GM18499 (cell line): ENCODE measurements around the gene CDKL5.
A peak's percentile ranks its signal among the peaks of the same experiment; 100 is the strongest.

ENCODE experiments used
- ATAC-seq: cut with Tn5 transposase; IDR thresholded peaks from one replicate; pipeline ENCODE4 v1.9.1; 2021; ENCODE audit warnings: moderate number of reproducible peaks; ENCODE audit not compliant: insufficient read depth, unreplicated experiment

CDKL5 gene

DNA sequence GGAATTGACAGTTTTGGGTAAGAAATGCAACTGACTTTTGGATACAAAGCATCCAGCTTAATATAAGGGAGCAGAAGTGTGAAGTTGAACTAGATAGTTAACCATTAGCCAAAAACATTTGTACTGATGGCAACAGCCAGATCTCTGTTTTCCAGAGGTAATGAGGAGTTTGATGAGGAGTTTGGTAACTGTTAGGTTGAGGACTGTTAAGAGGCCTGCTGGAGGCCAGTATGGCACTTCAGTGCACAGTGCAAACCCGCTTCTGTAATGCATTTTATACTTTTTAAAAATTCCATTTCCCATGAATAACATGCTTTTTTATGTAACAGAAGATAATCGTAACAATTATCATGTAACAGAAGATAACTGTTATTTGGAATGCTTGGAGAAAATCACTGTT lies 30.0 kb downstream of the CDKL5 start:
- no peak for ATAC-seq

DNA sequence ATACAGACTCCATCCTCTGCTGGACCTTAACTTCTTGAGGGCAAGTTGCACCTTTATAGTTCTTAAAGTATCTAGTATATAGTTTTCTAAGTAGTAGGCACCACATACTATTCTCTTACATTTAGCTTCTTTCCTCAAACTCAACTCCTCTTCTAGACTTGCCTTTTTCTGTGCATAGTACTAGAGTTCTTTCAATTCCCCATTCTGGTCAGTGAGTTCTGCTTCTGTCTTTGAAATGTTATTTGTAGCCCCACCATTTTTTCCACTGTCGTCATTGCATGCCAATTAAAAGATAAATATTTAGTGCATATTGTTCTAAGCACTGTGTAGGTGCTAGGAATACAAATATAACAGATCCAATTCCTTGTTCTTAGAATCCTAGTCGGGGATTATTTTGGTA lies 31.6 kb downstream of the CDKL5 start:
- no peak for ATAC-seq

DNA sequence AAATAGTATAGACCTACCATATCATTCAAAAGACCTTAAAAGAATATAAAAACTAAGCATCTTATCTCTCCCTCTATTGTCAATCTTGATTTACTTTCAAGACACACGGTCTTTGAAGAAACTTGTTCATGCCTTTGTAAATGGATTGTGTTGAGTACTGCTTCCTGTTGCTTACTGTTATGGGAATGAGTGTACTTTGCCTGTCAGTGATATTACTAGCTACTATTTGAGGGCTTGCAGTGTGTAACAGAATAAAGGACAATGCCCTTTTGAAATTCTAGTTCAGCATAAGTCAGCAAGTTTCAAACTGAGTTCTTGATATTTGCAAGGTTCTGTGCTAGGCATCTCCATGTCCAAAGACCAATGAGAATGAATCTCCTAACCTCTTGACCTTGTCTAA lies 36.0 kb downstream of the CDKL5 start:
- ATAC-seq, result no peak

DNA sequence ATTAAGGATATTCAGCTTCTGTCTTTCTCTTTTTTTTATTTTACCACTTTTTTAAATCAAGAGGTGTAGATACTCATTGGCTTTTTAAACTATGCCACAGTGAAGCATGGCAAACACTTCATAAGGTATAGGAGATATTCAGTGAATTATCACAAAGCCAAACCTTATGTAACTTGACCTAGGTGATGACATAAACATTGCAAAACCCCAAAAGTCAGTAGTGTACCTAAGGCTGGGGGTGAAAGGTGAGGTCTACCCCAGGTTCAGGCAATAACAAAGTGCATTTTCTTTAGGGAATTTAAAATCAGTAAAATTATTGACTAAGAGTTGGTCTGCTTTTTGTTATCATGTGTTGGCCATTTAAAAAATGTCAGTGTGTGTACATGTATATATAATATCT lies 39.1 kb downstream of the CDKL5 start:
- no peak for ATAC-seq

DNA sequence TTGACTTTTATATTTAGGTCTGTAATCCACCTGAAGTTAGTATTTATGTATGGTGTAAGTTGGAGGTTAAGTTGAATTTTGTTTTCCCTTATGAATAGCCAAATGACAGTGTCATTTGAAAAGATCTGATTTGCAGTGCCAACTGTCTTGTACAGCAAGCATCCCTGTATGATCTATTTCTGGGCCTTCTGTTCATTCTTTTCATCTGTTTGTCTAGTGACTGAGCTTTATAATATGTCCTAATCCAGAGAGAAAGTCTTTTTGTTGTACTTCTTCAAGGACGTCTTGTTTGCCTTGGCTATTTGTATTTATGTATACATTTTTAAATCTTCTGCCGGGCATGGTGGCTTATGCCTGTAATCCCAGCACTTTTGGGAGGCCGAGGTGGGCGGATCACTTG lies 39.6 kb downstream of the CDKL5 start:
- no peak for ATAC-seq

DNA sequence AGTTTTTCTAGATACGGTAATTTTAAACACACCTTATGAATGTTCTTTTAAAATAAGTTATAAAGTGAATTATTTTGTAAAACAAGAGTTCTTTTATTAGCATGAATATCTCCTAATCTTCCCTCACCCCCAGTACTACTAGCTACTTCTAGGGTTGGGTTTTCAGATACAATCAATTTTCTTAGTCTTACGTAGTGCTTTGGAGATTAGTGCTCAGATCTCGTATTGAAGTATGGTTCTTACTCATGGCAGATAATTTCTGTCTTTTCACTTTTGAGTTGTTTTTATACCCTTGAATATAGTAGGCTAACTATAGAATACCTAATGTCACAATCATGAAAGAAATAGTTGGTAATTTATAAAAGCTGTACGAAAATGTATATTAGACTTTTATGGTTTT lies 43.2 kb downstream of the CDKL5 start:
- ATAC-seq, result no peak

DNA sequence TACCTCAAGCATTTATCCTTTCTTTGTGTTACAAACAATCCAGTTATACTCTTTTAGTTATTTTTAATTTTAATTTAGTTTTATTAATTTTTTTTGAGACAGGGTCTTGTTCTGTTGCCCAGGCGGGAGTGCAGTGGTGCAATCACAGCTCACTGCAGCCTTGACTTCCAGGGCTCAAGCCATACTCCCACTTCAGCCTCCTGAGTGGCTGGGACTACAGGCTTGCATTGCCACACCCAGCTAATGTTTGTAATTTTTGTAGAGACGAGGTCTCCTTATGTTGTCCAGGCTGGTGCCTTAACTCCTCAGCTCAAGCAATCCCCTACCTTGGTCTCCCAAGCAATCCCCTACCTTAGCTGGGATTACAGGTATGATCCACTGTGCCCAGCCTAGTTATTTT lies 45.9 kb downstream of the CDKL5 start:
- no peak for ATAC-seq

DNA sequence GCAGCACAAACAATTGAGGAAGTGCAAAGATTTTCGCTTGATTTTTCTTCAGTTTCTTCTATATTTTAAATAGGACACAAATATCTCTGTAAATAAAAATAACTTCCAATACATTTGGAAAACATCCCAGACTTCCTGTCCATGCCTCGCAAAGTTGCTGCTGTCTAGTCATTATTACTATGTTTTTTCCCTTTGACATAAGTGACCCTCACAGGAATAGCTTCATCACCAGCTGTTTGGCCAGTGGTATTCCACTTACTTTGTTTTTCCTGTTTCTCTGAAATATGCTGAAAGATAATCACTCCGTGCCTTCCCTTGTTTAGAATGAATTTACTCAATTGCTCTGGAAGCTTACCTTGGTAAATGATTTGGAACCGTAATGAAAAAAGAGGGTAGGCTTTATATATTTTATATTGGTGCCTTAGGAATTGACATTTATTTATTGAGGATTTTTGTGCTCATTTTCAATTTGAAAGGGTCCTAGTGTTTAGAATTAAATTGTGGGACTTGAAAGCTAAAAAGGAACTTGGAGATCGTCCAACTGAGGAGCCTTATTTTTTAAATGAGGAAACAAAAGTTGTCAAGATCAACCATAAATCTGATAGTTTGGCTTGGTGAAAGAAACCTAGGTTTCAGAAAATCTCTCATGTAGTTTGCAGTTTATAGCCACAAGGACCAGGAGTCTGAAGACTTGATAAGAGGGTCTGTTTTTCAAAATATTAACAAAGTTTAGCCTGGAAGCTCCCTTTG lies 65.6 kb downstream of the CDKL5 start:
- ATAC-seq, result no peak

DNA sequence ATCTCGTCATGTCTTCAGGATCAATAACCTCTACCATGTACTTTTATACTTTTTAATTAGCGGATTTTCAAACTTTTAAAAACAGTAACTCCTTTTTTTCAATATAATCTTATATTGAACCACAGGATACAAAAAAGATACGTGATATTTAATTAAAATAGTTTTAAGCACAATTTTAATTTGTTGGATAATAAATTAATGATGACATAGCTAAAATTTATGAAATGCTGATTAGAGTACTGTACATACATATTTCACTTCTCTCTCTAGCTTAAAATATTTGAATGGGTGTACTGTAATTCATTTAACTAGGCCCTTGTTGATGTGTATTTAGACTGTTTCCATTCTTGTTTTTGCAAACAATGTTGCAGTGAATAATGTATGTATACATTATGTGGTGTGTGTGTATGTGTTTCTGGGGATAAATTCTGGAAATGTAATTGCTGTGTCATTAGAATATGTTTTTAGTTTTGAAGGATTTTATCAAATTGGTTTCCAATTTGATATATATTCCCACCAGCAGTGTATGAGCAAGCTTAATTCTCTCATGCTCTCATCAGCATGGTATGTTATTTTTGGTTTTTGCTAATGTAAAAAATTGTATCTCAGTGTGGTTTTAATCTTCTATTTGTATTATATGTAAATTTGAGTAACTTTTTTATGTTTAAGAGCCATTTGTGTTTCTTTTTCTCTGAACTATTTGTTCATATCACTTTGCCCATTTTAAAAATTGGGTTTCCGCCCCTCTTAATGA lies 66.4 kb downstream of the CDKL5 start:
- no peak for ATAC-seq

DNA sequence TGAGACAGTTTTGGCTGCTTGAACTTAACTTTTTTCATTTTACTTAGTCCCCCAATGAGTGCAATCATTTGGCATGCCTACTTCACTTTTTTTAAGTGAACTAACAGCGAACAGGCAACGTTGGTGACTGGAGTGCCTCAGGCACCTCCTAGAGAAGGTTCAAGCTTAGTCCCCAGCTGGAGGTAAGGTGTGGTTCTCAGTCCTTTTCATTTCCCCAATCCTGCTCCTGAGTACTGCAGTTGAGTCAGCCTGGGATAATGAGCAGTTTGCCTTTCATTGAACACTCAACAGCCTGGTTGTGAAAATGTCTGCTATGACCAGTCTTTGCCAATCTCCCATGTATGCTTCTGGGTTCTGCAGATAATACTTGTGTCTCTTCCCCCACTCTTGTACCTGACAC lies 109.5 kb downstream of the CDKL5 start:
- ATAC-seq, result no peak

DNA sequence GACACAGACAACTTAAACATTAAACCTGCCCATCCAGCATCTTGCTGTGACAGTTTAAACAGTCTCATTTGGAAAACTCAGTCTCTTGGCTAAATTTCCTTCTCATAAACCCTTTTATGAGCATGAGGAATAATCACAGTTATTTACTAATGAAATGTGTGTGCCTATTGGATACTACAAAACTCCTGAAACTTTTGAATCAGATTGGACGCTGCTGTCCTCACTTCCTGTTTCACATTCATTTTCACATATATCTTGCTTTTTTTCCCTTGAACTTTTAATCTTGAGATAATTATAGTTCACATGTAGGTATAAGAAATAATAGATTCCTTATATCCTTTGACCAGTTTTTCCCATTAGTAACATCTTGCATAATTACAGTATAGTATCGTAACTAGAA lies 111.7 kb downstream of the CDKL5 start:
- peak; percentile 17 for ATAC-seq

DNA sequence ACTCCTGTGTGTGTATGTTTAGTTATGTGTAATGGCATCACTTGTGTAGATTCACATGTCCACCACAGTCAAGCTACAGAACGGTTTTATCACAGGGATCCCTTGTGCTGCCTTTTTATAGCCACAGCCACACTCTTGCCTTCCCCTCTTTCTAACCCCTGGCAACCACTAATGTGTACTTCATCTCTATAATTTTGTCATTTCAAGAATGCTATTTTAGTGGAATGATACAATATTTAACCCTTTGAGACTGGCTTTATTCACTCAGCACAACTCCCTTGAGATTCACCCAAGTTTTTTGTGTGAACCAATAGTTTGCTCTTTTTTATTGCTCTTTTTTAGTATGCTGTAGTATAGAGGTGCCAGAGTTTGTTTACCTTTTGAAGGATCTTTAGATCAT lies 112.1 kb downstream of the CDKL5 start:
- ATAC-seq, result peak; percentile 50

DNA sequence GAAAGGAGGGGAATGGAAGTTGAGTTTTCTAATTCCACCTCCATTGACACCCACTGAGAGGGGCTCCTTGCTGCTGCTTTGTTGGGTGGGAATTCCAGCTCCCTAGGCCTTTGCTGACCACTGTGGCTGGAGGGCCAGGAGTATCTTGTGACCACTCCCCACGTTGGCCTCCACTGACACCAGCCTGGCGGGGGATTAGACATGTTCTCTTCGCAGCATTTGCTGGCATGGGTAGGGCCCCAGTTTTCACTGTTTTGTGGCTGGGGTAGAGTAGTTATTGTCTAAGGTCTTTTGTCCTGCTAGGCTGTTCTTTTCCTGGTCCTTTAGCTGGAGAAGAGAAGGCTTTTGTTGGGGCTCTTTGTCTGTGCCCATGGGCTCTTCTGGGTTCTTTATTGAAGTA lies 116.7 kb downstream of the CDKL5 start:
- ATAC-seq, result no peak

DNA sequence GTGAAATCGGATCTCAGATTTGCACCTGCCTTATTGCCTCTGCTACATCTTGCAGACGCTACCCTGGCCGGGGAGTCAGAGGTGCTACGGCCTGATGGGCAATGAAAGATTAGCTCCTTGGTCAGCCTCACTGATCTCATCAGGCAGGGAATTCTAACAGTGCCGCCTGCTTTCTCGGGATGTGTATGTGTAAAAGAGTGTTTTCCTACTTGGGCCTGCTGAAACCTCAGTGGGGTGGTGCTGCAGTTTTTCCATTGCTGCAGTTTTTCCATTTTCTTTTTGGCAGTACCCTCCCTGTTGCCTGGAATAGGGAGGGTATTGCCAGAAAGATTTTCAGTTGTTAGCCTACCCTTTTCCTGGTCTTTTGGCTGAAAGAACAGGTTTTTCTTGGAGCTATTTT lies 117.5 kb downstream of the CDKL5 start:
- ATAC-seq, result no peak

DNA sequence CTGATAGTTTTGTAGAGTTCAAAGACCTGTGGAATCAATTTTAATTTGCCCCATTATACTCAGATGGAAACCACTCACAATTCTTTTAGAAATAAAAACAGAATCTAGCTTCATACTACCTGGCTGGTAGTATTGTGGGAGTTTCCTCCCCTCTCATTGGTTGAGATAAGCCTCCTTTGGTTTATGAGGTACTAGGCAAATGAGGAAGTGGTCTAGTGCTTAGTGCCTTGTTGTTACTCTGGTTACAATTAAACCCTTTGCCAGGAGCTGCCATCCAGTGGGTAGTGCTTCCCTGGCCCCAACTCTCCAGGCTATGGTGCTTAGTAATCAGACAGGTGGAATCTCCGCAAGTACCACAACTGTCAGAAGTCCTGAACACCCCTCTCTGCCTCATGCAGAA lies 118.3 kb downstream of the CDKL5 start:
- ATAC-seq, result no peak

DNA sequence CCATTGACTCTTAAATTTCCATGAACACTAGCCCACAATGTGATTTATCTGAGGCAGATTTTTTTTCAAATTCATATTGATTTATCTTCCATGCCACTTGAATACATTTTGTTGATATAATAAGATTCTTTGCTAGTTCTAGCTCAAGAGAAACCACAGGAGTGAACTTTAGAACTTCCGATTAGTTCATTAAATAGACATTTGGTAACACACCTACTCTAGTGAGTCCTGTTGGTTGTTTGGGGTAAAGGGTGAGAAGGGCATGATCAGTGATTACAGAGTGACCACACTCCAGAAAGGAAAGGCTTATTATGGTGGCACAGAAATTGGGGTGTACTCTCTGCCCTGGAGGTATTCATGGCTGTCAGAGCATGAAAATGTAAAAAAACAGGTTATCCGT lies 120.4 kb downstream of the CDKL5 start:
- ATAC-seq, result no peak

DNA sequence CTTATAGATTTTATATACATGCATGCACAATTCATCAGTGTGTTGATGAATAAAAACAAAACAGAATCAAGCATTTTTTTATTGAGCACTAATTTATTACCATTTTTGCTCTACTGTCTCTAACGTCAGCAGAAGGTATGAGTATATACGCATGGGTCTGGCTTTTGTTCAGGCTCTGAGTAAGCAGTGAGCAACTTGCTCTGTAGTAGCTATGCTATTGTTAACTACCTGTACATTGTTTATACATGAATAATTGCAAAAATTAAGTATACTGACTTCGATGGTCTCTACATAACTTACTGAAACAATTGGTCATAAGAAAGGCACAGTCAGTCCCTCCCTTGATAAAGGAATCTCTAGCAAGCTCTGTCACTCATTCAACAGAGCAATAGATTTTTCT lies 123.6 kb downstream of the CDKL5 start:
- no peak for ATAC-seq

DNA sequence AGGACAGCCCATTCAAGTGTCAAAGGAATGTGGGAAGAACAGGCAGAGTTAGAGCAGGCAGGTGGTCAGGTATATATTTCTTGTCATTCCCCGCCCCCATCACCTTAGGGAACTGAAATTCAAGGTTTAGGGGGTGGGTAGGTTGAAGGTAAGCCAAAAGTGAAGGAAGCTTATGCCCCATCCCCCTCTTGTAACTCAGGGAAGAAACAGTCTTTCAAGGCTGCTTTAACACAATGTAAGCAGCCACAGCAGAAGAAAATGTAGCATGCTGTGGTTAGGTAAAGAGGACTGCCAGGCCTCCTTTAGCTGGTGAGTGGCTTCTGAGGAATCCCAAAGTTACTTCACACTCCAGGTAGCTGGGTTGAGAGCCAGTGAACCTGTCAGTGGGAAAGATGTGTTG lies 124.2 kb downstream of the CDKL5 start:
- no peak for ATAC-seq

DNA sequence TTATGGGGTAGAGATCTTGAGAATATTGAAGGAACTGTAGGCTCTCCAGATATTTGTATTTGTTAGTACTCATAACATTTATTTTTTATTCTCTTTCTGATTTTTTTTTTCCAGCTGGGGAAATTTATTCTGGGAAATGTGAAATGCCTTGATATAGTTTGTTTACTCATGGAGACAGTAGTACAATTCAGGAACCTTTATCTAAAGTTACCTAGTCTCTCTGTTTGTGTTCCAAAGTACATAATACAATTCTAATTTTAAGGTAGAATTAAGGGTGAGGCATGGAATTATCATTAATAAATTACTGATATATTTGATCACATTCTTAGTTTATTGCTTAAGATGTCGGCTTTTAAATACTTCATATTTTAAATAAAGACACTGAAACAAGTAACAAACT lies 132.5 kb downstream of the CDKL5 start:
- ATAC-seq, result no peak

DNA sequence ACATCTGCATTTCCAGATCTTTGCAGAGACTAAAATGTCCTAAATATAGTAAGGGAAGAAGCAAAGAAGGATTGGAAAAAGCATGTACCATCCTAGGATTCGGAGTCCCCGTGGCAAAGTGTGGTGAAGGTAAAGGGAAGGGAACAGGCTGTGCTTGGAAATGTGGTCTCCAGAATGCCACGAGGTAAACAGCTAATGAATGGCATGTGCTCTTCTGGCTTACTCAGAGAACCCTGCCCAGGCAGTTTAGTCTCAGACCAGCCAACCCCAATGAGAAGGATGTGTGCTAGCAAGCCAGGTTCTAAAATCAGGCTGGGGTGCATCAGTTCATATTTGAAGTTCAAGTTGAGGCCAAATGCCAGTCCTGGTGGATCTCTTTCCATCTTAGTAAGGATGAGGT lies 133.4 kb downstream of the CDKL5 start:
- no peak for ATAC-seq

DNA sequence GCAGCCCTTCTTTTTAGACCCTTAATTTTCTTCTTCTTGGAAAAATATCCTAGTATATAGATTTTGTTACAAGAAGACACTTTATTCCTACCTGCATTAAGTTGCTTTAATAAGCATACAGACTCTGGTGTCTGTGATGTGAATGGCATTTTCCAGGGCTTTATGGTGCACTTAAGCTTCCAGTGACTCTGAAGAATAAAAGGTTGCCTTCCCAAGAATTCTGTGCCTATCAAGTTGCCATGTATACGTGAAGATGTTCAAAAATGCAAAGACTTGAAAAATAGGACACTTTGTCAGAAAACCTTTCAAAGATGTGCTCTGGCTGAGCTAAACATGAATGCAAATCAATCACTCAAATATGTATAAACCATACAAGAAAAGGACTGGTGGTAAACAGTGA lies 135.6 kb downstream of the CDKL5 start:
- no peak for ATAC-seq

DNA sequence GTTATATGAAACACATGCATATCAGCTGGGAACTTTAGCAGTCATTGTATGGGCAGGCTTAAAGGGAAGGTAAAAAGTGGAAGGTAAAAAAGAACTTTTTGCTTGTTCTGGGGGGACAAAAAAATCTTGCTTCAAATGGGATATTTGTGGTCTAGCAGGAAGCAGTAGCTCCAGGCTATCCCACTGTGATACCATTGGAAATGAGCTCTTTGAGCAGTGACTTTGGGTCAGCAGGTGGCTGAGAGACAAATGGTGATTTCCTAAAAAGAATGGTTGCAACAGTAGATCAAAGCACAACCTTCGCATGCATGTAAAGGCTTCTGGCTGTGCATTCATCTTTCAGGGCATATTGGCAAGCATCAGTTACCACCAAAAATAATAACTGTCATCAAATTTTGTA lies 140.3 kb downstream of the CDKL5 start:
- ATAC-seq, result no peak
